Activated naive CD4-positive, alpha-beta T cell treated with Interleukin-2 at 50 U/mL for 16 hours (primary cell): ENCODE measurements around the gene HEATR5B.
A peak's percentile ranks its signal among the peaks of the same experiment; 100 is the strongest.

Experiments
- DNase-seq: peaks from one replicate; pipeline ENCODE4 v3.0.0-alpha.2; 2020

Gene HEATR5B

DNA sequence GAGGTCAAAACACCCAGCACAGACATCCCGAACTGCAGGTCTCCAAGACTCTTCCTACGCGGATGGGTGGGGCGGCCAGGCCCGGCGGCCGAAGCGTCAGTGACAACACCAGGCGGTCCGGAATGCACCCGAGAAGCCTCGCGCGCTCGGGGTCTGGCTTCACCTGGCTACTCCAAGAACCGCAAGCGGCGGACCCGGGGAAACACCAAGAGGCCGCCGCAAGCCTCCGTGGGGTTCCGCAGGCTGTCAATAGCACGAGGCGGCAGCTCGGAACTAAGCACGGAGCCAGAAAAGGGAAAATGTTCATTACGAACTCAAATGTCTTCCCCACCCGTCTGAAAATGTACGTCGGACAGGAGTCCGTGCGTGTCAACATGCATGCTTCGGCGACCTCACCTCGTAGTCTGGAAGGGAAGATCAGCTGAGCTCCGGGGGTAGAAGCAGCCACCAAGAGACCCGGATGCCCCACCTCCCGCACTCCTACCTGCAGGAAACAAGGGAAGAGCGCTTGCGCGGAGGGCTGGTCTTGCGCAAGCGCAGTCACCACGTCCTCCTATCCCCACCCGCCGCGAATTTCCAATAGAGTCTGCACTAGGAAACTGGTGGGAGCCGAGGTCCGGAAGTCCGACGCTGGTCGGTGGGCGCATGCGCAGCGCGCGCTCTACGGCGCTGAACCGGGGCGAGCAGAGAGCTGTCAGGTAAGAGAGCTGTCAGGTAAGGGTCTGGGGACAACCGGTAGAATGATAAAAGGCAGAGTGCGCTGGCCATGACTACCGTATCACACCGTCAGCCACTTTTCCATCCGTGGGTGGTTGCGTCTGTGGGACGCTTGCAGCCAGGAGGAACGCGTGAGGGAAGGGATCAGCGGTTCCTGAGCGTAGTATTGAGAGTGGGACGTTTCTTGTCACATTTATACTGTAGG, at the start of gene HEATR5B, which contains the start of gene GPATCH11:
TSS of gene HEATR5B (minus strand) at position 500 of the 922 bp plus-strand sequence. CDS start 958 bp downstream, outside the sequence.
TSS of gene GPATCH11 (plus strand) at position 646 of the 922 bp plus-strand sequence. CDS start 3,864 bp downstream, outside the sequence.
- DNase-seq, result peak; percentile 93

DNA sequence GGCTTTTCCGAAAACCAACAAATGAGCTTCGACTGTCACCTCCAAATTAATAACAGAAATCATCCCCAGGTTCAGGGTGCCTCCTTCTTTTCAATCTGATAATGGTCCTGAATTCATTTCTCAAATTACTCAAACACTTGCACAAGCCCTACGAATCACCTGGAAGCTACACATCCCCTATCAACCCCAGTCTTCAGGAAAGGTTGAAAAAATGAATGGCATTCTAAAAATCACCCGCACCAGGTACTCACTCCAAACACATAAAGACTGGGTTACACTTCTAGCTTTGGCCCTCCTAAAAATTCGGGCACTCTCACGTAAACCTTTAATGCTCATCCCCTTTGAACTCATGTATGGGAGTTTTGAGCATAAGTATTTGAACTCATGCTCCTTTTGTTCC, 48.7 kb upstream of the HEATR5B start:
- no peak for DNase-seq

DNA sequence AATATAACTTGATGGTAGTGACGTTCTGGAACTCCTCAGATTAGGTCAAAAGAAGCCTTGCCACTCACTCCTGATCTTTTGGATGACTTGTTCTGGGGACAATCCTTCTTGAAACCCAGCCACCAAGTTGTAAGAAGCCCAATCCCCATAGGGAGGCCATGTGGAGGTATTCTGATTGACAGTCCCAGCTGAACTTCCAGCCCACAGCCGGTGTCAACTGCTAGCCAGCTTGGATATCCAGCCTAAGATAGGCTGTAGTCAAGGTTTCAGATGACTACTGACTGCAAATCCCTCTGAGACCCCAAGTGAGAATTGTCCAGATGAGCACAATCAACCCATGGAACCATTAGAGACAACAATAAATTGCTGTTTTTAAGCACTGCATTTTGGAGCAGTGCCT, 41.2 kb upstream of the HEATR5B start:
- no peak for DNase-seq

DNA sequence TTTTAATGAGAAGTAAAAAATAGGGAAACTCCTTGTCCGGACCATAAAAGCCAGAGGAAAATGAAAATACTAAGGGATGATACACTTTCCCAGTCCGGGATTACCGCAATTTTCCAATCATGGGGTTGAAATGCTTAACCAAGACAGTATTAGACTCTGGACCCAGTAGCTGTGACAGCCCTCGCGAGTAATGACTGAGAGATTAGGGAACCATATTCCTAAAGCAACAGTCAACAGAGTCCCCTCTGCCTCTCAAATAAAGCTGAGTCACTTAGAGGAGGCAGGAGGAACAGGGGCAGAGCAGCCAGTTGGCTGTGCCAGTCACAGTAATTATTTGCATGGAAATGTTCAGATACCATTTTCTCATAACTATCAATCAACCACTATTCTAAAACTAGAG, 35.0 kb upstream of the HEATR5B start:
- no peak for DNase-seq

DNA sequence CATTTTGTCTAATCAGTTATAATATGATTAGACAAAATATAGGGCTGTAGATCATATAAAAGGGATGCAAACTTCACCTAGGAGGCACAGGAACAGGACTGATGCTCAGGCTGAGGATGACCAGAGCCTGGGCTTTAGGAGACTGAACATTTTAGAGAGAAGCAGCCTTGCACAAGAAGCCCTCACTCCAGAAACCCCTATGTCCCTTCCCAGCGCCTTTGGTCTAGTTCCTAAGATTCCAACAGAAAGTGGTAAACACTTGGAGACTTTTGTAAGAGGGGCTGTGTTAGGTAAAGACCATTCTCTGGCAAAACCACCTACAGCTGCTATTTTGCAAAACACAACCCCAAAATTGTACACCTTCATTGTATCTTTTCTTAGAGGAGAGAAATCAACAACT, 33.4 kb upstream of the HEATR5B start:
- DNase-seq, result no peak

DNA sequence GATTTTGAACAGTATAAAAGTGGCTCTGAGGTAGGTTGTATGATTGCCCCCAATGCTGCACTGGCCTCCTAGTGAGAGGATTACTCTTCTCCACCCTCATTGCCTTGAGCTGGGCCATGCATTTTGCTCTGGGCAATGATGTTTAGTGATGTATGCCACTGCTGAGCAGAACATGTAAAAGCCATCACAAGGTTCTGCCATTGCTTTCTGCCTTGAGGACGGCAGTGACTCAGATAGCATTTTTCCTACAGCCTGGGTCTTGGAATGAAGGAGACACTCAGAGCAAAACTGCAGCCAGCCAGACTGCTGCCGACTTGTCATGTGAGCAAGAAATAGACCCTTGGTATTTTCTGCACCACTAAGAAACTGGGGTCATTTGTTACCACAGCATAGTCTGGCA, 27.8 kb upstream of the HEATR5B start:
- DNase-seq, result no peak

DNA sequence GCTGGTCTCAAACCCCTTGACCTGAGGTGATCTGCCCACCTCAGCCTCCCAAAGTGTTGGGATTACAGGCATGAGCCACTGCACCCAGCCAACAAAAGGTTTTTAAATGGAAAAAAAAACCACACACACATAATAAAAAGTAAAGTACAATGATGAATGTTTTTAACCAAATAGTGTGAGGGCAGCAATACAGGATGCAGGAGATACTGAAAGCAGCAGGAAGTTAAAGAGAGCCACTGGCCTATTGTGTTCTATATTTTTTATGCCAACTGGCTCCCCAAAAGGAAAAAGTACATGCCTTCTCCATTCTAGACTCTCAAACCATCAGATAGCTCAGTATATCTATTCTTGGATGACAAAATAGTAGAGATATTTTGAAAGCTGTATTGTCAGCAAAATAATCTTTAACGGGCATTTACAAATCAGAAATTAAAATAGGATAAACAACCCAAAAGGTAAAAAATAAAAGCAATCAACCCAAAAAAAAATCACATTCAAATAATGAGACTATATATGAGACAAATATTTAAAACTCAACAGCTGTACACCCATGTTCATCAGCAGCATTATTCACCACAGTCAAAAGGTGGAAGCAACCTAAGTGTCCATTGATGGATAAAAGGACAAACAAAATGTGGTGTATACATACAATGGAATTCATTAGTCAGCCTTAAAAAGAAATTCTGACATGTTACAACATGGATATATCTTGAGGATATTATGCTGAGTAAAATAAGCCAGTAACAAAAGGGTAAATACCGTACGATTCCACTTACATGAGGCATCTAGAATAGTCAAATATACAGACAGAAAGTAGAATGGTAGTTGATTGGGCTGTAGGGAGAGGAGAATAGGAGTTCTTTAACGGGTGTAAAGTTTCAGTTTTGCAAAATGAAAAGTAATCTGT, 26.4 kb upstream of the HEATR5B start:
- DNase-seq, result no peak

DNA sequence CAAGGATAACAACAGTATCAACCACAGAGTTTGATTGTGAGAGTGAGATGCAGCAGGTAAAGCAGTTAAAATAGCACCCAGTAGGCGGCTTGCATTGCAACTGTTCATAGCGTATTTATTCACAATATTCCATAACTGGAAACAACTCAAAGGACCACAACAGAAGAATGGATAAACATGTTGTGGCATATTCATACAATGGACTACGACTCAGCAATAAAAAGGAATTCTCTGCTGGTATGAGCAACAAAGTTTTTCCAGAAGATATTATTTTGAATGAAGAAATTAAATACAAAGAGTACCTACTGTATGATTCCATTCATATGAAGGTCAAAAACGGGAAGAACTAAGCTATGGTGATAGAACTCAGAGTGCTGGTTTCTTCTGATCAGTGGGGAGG, 25.4 kb upstream of the HEATR5B start:
- no peak for DNase-seq

DNA sequence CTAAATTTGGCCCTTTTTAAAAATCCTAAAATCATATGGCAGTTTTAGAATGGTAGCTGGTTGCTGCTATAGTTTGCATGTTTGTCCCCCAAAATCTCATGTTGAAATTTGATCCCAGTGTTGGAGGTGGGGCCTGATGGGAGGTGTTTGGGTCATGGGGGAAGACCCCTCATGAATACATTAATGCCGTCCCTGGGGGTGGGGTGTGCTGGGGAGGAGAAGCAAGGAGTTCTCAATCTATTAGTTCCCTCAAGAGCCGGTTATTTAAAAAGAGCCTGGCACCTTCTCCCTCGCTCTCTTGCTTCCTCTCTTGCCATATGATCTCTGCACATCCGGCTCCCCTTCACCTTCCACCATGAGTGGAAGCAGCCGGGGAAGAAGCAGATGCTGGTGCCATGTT, 21.0 kb upstream of the HEATR5B start:
- DNase-seq, result no peak

DNA sequence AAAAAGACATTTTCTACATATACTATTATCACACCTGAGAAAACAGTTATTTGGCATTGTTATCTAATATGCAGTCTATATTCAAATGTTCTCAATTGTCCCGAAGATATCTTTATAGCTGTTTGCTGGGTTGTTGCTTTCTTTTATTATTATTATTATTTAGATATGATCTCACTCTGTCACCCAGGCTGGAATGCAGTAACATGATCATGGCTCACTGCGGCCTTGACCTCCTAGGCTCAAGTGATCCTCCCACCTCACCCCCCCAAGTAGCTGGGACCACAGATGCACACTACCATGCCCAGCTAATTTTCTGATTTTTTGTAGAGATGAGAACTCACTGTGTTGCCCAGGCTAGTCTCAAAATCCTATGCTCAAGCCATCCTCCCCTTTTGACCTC, 20.0 kb upstream of the HEATR5B start:
- DNase-seq, result no peak

DNA sequence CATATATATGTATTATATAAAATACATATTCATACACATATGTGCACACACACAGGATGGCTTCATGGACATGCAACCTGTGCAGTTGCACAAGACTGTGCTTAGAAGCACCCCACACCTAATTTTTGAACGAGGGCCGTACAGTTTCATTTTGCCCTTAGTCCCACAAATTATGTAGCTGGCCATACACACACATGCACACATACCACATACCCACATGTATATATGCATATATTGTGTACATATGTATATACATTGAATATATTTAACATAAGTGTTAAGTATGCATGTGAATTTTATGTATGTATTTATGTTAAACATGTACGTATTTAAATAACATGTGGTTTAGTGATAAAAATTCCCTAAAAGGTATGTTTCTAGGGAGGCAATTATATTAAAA, 18.4 kb upstream of the HEATR5B start:
- DNase-seq, result no peak

DNA sequence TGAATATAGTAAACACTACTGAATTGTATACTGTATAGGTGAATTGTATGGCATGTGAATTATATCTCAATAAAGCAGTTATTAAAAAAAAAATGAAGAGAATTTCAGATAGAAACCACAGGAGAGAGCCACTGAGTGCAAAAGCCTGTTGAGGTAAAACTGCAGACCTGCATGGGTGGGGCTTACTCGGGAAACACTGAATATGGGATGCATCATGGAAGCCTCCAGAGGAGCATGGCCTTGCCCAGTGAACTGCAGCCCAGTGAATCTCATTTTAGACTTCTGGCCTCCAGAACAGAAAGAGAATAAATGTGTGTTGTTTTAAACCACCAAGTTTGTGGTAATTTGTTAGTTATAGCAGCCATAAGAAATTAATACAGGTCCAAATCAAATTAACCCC, 15.9 kb upstream of the HEATR5B start:
- DNase-seq, result no peak

DNA sequence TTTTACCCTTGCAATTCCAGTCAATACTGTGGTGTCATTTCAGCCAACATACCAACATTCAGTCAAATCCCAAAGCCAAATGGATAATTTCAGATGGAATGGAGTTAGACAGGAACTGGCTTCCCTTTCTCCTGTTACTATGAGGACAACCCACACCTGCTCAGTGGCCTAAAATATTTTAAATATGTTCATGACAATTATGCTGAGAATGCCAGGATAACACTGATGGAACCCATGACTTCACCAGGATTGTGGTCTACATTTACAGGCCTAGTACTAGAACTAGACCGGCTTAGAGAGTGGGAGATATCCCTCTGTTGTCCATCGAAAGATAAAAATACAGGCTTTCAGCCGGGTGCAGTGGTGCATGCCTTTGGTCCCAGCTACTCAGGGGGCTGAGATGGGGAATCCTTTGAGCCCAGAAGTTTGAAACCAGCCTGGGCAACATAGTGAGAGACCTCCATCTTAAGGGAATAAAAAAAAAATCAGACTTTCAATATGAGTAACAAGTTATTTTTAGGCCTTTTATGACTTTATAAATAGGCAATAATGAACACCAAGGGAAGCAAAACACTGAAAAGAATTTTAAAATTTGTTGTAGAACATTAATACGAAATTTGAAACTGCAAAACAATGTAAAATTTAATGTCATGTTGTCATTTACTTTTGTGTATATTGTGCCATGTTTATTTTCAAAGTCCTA, 14.4 kb upstream of the HEATR5B start:
- no peak for DNase-seq

DNA sequence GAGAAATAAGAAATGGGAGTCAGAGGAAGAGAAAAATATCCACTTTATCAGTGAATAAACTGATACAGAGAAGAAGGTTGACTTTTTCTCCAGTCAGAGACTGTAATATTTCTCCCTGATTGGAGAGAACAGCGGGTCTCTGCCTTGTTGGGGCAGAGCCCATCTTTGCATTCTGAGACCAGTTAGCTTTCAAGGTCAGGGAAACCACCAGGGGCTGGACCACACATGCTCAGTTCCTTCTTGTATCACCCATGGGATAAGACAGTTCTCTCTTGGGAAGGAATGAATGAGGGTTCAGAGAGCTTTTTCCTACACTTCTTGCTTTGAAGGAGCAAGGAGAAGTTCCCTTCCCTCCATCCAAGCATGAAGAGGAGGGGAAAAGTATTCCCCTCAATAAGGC, 12.4 kb upstream of the HEATR5B start:
- DNase-seq, result no peak

DNA sequence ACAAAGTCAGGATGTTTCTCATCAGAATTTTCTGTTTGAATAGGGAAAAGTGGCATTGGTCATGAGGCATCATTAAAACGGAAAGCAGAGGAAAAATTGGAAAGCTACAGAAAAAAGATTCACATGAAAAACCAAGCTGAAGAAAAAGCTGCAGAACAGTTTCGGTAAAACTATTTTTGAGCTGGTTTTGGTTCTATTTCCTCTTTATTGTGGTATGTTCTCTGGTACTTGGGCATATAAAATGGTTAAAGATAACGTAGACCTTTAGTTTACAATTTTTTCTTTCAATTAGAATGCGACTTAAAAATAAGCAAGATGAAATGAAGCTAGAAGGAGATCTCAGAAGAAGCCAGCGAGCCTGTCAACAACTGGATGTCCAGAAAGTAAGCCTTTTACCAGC, 7.7 kb upstream of the HEATR5B start:
- no peak for DNase-seq

DNA sequence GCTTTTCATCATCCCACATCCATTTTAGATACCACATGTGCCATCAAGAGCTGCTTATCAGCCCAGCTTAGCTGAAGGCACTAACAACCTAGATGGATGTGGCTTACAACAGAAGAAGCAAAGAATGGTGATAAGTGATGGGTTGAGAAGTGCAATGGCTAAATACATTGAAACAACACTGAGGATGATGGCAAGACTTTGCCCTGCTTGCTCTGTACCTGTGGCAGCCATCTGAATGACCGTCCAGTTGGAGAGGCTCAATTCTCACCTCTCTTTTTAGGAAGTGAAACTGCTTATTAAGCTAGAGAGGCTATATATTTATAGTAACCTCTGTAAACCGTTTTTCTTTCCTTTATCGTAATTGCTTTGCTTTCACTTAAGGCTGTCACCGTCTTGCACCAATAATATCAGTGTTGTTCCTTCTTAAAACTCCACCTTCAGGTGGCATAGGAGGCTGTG, 5.9 kb upstream of the HEATR5B start:
- no peak for DNase-seq

DNA sequence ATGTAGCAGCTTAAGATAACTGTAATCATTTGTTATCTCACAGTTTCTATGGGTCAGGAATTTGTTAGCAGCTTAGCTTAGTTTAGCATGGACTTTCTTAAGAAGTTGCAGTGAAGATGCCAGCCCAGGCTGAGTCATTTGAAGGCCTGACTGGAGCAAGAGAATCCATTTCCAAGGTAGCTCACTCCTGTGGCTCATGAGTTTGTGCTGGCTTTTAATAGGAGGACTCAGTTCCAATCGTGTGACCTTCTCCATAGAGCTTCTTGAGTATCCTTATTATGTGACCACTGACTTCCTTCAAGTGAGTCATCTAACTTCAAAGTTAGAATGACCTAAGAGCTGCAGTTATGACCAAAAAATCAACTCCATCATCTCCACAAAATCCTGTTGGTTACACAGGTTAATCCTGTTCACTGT, 1.6 kb upstream of the HEATR5B start:
- DNase-seq, result no peak

DNA sequence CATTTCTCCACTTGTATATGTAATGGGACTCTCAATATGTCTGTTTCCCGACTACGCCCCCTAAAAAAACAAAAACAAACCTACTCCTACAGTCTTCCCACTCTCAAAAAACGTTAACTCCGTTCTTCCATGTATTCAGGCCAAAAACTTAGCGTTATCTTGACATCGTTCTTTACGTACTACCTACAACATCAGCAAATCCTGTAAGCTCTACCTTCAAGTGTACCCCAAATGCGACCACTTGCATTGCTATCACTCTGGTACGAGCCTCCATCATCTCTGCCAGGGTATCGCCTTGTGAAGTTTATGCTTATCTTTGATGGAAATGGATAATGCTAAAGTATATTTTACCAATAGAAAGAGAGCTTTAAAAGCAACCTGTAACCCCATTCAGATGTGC, 625 bp upstream of the HEATR5B start:
- DNase-seq, result no peak

DNA sequence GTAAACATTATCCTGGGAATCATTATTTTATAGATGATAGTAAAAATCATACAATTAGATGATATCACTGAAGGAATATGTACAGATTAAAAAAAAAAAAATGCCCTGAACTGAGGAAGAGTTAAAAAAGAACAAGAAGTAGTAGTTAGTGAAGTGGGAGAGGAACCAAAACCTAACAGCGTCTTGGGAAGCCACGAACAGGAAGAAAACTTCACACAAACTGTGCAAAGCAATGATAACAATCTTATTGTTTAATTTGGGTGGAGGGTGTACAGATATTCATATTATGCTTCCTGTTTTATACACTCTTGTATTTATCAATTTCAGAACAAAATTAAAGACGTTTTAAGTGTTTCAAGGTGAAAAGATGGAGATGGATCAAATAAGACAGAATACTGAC, 3.5 kb downstream of the HEATR5B start:
- no peak for DNase-seq

DNA sequence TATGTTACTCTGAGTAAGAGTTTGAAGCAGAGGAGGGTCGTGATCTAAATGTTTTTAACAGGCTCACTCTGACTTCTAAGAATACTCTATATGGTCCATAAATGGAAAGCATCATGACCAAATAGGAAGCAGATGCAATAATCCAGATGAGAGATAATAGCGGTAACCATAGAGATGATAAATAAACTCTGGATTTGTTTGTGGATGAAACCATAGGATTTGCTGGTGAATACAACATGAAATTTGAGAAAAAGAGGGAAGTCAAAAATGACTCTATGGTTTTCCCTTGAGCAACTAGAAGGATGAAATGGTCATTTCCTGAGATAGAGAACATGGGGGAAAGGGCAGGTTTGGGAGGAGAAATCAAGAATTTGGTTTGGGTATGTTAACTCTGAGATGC, 3.9 kb downstream of the HEATR5B start:
- DNase-seq, result no peak

DNA sequence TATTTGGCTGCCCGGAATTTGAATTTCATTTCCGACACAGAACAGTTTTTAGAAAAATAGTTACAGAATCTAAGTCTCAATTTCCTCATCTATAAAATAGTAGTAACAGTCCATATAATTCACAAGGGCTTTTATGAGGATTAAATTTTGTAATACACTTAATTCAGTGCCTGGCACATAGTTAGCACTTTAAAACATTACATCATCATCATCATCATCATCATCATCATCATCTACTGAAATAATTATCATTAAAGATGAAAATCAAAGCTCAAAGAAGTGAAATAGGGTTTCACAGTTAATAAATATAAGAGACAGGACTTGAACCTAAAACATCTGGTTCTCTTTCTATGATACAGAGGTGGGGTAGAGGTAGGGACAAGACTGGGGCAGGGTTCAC, 13.2 kb downstream of the HEATR5B start:
- DNase-seq, result no peak

DNA sequence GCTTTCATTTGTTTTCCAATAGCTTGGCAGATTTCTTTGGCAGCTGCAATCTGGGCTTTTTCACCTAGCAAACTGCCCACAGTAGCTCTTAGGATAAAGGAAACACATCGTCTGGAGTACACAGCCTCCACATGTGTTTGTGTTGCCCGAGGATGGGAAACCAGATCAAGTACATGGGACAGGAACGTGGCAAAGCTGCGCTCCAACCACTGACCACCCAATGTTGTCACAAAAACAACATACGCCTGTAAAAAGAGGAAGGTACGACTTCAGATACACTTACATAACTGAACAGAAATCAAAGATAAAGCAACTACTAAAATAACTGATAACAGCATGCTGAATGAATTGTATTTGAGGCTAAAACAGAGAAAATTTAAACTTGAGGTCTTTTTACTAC, 15.5 kb downstream of the HEATR5B start:
- DNase-seq, result no peak

DNA sequence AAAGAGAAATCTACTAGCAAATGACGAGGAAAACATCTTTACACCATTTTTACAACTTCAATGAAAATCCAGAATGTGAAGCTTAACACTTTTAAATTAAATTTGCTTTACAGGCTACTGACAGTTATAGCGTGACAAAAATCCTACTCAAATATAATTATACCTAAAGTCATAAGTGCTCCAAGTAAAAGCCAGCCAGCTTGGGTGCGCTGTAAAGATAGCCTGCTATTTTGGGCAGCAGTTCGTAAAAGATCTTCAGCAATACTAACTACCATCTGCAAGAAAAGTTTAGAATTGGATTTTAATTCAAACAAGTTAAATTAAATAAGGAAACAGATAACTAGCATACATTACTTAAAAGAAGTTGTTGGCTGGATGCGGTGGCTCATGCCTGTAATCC, 22.4 kb downstream of the HEATR5B start:
- no peak for DNase-seq
